ENCODE results near the gene KANSL1.

DNA sequence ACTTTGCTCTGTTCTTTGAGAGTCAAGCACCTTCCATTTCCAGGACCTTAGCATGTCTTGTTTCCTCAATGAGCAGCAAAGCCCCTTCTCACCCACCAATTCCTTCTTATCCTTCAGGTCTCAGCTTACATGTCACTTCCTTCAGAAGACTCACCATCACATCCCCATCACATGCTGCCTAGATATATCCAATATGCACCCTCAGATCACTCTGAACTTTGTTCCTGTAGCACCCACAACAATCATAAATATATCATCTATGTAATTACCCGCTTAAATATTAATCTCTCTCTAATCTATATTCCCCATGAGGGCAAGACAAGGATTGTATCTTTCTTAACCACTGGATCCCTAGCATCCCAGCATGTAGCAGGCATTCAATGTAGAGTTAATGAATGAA is 30.4 kb downstream of the KANSL1 start:
- TF ChIP-seq, protein P1, sequence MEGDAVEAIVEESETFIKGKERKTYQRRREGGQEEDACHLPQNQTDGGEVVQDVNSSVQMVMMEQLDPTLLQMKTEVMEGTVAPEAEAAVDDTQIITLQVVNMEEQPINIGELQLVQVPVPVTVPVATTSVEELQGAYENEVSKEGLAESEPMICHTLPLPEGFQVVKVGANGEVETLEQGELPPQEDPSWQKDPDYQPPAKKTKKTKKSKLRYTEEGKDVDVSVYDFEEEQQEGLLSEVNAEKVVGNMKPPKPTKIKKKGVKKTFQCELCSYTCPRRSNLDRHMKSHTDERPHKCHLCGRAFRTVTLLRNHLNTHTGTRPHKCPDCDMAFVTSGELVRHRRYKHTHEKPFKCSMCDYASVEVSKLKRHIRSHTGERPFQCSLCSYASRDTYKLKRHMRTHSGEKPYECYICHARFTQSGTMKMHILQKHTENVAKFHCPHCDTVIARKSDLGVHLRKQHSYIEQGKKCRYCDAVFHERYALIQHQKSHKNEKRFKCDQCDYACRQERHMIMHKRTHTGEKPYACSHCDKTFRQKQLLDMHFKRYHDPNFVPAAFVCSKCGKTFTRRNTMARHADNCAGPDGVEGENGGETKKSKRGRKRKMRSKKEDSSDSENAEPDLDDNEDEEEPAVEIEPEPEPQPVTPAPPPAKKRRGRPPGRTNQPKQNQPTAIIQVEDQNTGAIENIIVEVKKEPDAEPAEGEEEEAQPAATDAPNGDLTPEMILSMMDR (IDR thresholded peaks at IDR 0.05; ENCODE audit: poor library complexity), result no peak
- TF ChIP-seq EZH2 (IDR thresholded peaks at IDR 0.05; ENCODE audit: borderline replicate concordance), result no peak

All from hepatocyte (in vitro differentiated cells).